GM06990 (cell line): ENCODE measurements around the gene MB21D2.
"Not testable (repeated sequence)": the region's sequence is repeated elsewhere in the genome, so short reads cannot be mapped to it uniquely, and the experiment has no call there.

Source experiments
- DNase-seq: peaks from one replicate; pipeline ENCODE4 v3.0.0-alpha.2; 2011; ENCODE audit not compliant: insufficient read length; ENCODE audit errors: extremely low read depth
- H3K27me3 ChIP-seq: replicated peaks from 2 replicates; pipeline ENCODE4 v1.6.0; 2011; ENCODE audit warnings: low read length; ENCODE audit not compliant: control insufficient read depth, insufficient read depth
- H3K36me3 ChIP-seq: 2 replicates; pipeline ENCODE4 v1.5.1; 2011; ENCODE audit warnings: low read length; ENCODE audit not compliant: control insufficient read depth, insufficient read depth
- H3K4me3 ChIP-seq: replicated peaks from 2 replicates; pipeline ENCODE4 v1.5.1; 2011; ENCODE audit warnings: low read depth, mild to moderate bottlenecking, control low read depth, low read length
- CTCF ChIP-seq: IDR thresholded peaks from 2 replicates; pipeline ENCODE4 v1.5.1; 2011; ENCODE audit warnings: low read length, control low read depth, mild to moderate bottlenecking, inconsistent platforms; ENCODE audit not compliant: insufficient read depth, poor library complexity, severe bottlenecking

The MB21D2 gene

GRCh38 chr3:192802957-192803899 lies 114.4 kb downstream of the MB21D2 start:
- DNase-seq = no peak

GRCh38 chr3:192801985-192802384 lies 115.7 kb downstream of the MB21D2 start:
- TF ChIP-seq CTCF = no peak
- Histone ChIP-seq H3K36me3 (peaks cover 3% of the 10 kb centered on the region), H3K4me3 (no peak overlapping the region), H3K27me3 (no peaks in the 10 kb centered on the region)
- DNase-seq = no peak

More at GRCh38 chr3:192802957-192803899, 114.4 kb downstream of the MB21D2 start:
- no peaks in the 10 kb centered on the region for H3K27me3 ChIP-seq
- peaks cover 3% of the 10 kb centered on the region for H3K36me3 ChIP-seq
- peak; percentile 43 for TF ChIP-seq CTCF
- H3K4me3 ChIP-seq = no peak overlapping the region

GRCh38 chr3:192799721-192800120 lies 117.9 kb downstream of the MB21D2 start:
- DNase-seq = no peak
- no peak overlapping the region for H3K4me3 ChIP-seq
- no peaks in the 10 kb centered on the region for H3K27me3 ChIP-seq
- H3K36me3 ChIP-seq = peaks cover 3% of the 10 kb centered on the region
- TF ChIP-seq CTCF = no peak

- DNase-seq = no peak
- Histone ChIP-seq H3K36me3 (peaks cover 3% of the 10 kb centered on the region), H3K27me3 (no peaks in the 10 kb centered on the region), H3K4me3 (no peak overlapping the region)
- TF ChIP-seq CTCF = no peak
Observed at GRCh38 chr3:192795021-192795420, 122.6 kb downstream of the MB21D2 start.

- no peak for DNase-seq
- Histone ChIP-seq H3K27me3 (no peaks in the 10 kb centered on the region), H3K4me3 (no peak overlapping the region), H3K36me3 (peaks cover 3% of the 10 kb centered on the region)
- TF ChIP-seq CTCF = no peak
Observed at GRCh38 chr3:192794216-192794615, 123.4 kb downstream of the MB21D2 start.

- H3K4me3 ChIP-seq, H3K36me3 ChIP-seq, DNase-seq, H3K27me3 ChIP-seq: not testable (repeated sequence)
Observed at GRCh38 chr3:192788816-192789515, 128.7 kb downstream of the MB21D2 start.
